ENCODE measurements around the gene GALNS. TPM values are rescaled to one million over a fixed set of nuclear protein-coding genes. Genes with fewer than 3 reads are reported as not detected.
"Not testable (repeated sequence)": the region's sequence is repeated elsewhere in the genome, so short reads cannot be mapped to it uniquely, and the experiment has no call there.

The GALNS gene
- total and polyA plus RNA-seq, 7 donors, result 4.8 to 15.4 (median 10.4) TPM

DNA sequence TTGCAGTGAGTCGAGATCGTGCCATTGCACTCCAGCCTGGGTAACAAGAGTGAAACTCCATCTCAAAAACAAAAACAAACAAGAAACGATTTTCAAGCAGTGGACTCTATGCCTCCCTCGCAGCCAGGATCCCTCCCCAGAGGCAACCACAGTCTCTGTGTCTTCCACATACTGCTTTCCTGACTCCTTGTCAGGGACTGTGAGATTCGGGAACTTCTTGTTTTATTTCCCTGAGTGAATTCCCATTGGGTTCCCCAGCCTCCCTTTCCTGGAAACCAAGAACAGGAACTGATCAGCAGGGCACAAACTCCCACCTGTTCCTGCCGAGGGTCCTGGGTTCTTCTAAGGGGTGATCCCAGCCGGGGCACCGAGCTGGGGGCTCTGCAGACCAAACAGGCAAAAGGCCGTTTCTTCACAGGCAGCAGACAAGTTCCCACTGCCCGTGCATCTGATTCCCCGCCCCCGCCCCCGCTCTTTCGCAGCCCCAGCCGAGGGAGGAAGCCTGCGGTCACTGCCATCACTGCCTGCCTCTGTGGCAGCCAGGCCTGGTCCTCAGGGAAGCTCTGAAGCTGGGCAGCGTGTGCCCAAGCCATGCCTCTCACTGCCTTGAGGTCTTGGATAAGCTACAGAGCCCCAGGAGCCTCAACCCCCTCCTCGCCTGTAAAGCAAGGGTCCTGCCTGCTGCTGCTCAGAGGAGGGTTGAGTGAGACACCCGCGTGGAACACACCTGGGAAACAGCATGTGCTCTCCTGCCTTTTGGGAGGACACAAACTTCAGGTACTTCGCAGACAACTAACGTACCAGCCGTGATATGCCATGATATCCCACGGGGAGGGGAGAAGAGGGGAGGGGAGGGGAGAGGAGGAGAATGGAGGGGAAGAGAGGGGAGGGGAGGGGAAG lies 66.2 kb downstream of the GALNS start:
- no peak overlapping the region for H3K4me3 ChIP-seq
- H3K36me3 ChIP-seq (ENCODE audit: insufficient read depth in 1 of 2, low read depth in 1 of 2), result no peaks in the 10 kb centered on the region
- H3K9me3 ChIP-seq, result no peaks in the 10 kb centered on the region
- intact Hi-C loops (cut with DNase I), result no loop called here
- no peaks in the 10 kb centered on the region for H3K4me1 ChIP-seq
- H3K27me3 ChIP-seq (ENCODE audit: insufficient read depth in 3 of 3, low read length in 2 of 3), result peaks cover 0 to 55% (median 8%) of the 10 kb centered on the region in 3 donors
- ATAC-seq (no peak), DNase-seq (peak in 1 of 2 donors; percentile 61)
- TF ChIP-seq, protein P1, sequence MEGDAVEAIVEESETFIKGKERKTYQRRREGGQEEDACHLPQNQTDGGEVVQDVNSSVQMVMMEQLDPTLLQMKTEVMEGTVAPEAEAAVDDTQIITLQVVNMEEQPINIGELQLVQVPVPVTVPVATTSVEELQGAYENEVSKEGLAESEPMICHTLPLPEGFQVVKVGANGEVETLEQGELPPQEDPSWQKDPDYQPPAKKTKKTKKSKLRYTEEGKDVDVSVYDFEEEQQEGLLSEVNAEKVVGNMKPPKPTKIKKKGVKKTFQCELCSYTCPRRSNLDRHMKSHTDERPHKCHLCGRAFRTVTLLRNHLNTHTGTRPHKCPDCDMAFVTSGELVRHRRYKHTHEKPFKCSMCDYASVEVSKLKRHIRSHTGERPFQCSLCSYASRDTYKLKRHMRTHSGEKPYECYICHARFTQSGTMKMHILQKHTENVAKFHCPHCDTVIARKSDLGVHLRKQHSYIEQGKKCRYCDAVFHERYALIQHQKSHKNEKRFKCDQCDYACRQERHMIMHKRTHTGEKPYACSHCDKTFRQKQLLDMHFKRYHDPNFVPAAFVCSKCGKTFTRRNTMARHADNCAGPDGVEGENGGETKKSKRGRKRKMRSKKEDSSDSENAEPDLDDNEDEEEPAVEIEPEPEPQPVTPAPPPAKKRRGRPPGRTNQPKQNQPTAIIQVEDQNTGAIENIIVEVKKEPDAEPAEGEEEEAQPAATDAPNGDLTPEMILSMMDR (IDR thresholded peaks at IDR 0.05), result no peak
- WGBS, 3 donors, result 33 to 47% (median 41%) methylated on average over 22 to 24 of the region's 24 CpGs
- no peak overlapping the region for H3K27ac ChIP-seq

DNA sequence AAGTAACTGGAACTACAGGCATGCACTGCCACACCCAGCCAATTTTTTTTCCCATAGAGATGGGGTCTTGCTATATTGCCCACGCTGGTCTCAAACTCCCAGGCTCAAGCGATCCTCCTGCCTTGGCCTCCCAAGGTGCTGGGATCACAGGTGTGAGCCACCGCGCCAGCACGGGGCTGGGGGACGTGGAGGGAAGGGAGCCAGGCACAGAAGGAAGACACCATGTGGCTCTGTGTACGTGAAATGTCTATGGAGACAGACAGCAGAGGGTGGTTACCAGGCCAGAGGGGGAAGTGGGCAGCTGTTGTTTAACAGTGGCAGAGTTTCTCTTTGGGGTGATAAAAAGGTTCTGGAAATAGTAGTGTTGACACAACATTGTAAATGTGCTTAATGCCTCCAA lies 67.2 kb downstream of the GALNS start:
- intact Hi-C loops (cut with DNase I), result loop anchor here in 1 of 2 donors (5.0 kb wide), 1 partner anchor 47 kb away; no protein-coding TSS in a partner anchor
- H3K27me3 ChIP-seq (ENCODE audit: insufficient read depth in 3 of 3, low read length in 2 of 3), result peaks cover 0 to 54% (median 11%) of the 10 kb centered on the region in 3 donors
- no peaks in the 10 kb centered on the region for H3K9me3 ChIP-seq
- TF ChIP-seq, protein P1 (IDR thresholded peaks at IDR 0.05), result no peak
- H3K4me3 ChIP-seq, result no peak overlapping the region
- ATAC-seq (no peak), DNase-seq (peak in 1 of 2 donors; percentile 34)
- H3K36me3 ChIP-seq (ENCODE audit: insufficient read depth in 1 of 2, low read depth in 1 of 2), result no peaks in the 10 kb centered on the region
- WGBS, 3 donors, result 70 to 75% (median 72%) methylated on average over 7 of the region's 7 CpGs
- H3K4me1 ChIP-seq, result no peaks in the 10 kb centered on the region
- no peak overlapping the region for H3K27ac ChIP-seq

DNA sequence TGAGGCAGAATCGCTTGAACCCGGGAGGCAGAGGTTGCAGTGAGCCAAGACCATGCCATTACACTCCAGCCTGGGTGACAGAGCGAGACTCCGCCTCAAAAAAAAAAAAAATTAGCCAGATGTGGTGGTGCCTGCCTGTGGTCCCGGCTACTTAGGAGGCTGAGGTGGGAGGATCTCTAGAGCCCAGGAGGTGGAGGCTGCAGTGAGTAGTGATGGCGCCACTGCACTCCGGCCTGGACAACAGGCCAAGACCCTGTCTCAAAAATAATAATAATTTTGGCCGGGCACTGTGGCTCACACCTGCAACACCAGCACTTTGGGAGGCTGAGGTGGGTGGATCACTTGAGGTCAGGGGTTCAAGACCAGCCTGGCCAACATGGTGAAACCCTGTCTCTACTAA lies 68.0 kb downstream of the GALNS start:
- not testable (repeated sequence) for H3K4me1 ChIP-seq; H3K4me3 ChIP-seq; H3K9me3 ChIP-seq; H3K36me3 ChIP-seq (ENCODE audit: insufficient read depth in 1 of 2, low read depth in 1 of 2); ATAC-seq; H3K27ac ChIP-seq
- intact Hi-C loops (cut with DNase I), result loop anchor here in 1 of 2 donors (5.0 kb wide), 1 partner anchor 46 kb away; no protein-coding TSS in a partner anchor
- WGBS, 3 donors, result 93 to 97% (median 96%) methylated on average over 8 of the region's 8 CpGs
- peak in 1 of 2 donors; percentile 32 for DNase-seq
- peaks cover 0 to 55% (median 14%) of the 10 kb centered on the region in 3 donors for H3K27me3 ChIP-seq (ENCODE audit: insufficient read depth in 3 of 3, low read length in 2 of 3)

DNA sequence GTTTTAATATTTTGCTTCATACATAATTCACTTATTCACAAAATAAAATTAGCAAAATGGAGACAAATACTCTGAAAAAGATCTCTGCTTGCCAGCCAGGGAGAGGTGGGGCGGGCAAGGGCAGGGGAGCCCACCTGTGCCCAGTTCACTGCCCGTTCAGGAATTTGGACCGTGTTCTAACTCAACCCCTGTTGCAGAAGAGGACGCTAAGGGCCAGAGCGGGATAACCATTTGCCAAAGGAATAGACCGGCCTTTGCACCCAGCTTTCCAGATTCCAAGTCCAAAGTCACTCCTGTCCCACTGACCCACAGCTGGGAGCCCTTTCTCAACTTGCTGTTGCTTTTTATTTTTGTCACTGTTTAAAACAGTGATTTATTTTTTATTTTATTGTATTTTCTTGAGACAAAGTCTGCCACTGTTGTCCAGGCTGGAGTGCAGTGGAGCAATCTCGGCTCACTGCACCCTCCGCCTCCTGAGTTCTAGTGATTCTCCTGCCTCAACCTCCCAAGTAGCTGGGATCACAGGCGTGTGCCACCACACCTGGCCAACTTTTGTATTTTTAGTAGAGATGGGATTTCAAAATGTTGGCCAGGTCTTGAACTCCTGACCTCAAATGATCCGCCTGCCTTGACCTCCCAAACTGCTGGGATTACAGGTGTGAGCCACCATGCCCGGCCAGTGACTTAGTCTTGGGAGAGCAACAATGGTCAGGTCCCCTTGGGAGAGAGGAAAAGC lies 69.0 kb downstream of the GALNS start:
- TF ChIP-seq, protein P1 (IDR thresholded peaks at IDR 0.05), result no peak
- Histone ChIP-seq H3K27me3 (ENCODE audit: insufficient read depth in 3 of 3, low read length in 2 of 3) (peaks cover 0 to 48% (median 13%) of the 10 kb centered on the region in 3 donors), H3K4me1 (peaks cover 7% of the 10 kb centered on the region), H3K36me3 (ENCODE audit: insufficient read depth in 1 of 2, low read depth in 1 of 2) (no peaks in the 10 kb centered on the region), H3K4me3 (no peak overlapping the region), H3K9me3 (no peaks in the 10 kb centered on the region), H3K27ac (no peak overlapping the region)
- ATAC-seq (no peak), DNase-seq (peak in 1 of 2 donors; percentile 19)
- intact Hi-C loops (cut with DNase I), result loop anchor here in 1 of 2 donors (5.0 kb wide), 1 partner anchor 45 kb away; no protein-coding TSS in a partner anchor
- 83 to 87% (median 84%) methylated on average over 11 of the region's 11 CpGs for WGBS, 3 donors
